Stimulated activated CD8-positive, alpha-beta memory T cell treated with anti-CD3 and anti-CD28 coated beads, Interleukin-15, amount 100 ng/mL, for 1 hour (primary cell): ENCODE results near the gene KAT7.

Experiments
- DNase-seq: peaks from one replicate; pipeline ENCODE4 v3.0.0-alpha.2; 2020; ENCODE audit warnings: low read depth

Gene KAT7

GRCh38 chr17:49872754-49873377, 84.4 kb downstream of the KAT7 start:
- DNase-seq: no peak

GRCh38 chr17:49873466-49873865, 85.0 kb downstream of the KAT7 start:
- no peak for DNase-seq

- no peak for DNase-seq
These were observed 85.4 kb downstream of the KAT7 start for GRCh38 chr17:49873926-49874325.

- DNase-seq: no peak
These were observed 86.4 kb downstream of the KAT7 start for GRCh38 chr17:49874911-49875310.

GRCh38 chr17:49875685-49876084, 87.2 kb downstream of the KAT7 start:
- no peak for DNase-seq

- no peak for DNase-seq
These were observed 90.7 kb downstream of the KAT7 start for GRCh38 chr17:49878931-49879904.

- DNase-seq: peak; percentile 41
These were observed 92.0 kb downstream of the KAT7 start for GRCh38 chr17:49880291-49881053.

- no peak for DNase-seq
These were observed 92.5 kb downstream of the KAT7 start for GRCh38 chr17:49881054-49881402.

GRCh38 chr17:49882434-49882833, 94.0 kb downstream of the KAT7 start:
- no peak for DNase-seq
